NCI-H2227 treated with DMSO at 0.1 percent for 48 hours (cell line): ENCODE measurements around the gene AQP2.

Source experiments
- DNase-seq: peaks from one replicate; lab custom pipeline; 2025; lab: John Stamatoyannopoulos, UW

The AQP2 gene, protein sequence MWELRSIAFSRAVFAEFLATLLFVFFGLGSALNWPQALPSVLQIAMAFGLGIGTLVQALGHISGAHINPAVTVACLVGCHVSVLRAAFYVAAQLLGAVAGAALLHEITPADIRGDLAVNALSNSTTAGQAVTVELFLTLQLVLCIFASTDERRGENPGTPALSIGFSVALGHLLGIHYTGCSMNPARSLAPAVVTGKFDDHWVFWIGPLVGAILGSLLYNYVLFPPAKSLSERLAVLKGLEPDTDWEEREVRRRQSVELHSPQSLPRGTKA

GRCh38 chr12:49950273-49951251 is at the start of gene AQP2:
Gene AQP2, plus strand, starts transcription at chr12:49950737. Its CDS starts 94 bp downstream, at chr12:49950831.
- no peak for DNase-seq

- DNase-seq, result no peak
Measured at GRCh38 chr12:49901026-49901425, 49.5 kb upstream of the AQP2 start.

GRCh38 chr12:49901986-49902385 is 48.6 kb upstream of the AQP2 start:
- DNase-seq, result no peak

DNA sequence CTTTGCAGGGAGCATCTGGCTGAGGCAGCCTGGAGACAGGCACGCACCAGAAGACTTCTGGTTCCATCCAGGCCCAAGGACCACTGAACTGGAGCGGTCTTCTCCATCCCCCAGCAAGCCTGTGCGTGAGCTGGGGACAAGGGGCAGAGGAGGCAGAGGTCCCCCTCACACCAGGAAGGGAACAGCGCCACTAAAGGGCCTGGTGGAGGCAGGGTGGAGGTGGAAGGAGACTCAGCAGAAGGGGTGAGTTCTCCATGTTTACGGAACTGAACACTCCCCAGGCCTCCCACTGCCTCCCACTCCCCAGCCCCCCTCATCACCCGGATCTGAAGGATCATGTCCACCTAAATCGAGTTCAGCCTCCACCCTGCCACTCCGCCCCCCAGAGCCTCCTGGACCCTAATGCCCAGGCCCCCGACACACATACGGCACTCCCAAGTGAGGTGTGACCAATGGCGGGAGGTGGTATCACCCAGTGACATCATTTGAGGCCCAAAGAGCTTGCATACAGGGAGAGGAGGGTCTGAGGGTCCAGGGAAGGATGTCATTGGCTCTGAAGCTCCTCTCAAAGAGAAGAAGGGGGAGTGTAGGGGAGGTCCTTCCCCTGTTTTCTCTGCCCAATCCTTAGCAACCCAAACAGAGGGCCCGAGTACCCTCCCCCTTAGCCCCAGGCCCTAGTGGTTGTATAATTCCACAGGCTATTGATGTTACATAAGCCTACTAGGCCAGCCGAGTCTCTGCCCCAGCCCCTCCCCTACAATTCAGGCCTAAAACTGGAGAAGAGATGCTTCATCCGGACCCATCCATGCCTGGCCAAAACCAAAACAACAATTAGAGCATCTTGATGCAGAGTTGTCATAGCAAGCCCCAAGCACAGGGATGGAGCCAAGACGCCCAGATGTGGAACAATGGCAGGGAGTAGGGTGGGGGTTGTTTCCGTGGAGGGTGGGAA is 47.9 kb upstream of the AQP2 start:
- DNase-seq, result peak; percentile 84

DNA sequence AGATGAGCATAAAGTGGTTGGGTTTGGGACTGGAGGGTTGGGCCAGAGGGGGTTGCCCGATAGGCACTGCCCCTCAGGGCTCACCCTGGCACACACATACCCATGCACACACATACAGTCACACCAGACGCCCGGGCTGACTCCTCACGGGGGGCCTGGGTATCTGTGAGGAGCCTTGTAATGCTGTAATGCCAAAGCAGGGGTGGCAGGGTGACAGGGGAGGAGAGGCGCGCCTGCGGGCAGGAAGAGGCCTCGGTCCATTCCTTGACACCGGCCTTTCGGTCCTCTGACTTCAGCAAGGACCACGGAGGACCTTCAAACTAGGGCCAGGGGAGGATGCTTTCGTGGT is 47.2 kb upstream of the AQP2 start:
- DNase-seq, result no peak

DNA sequence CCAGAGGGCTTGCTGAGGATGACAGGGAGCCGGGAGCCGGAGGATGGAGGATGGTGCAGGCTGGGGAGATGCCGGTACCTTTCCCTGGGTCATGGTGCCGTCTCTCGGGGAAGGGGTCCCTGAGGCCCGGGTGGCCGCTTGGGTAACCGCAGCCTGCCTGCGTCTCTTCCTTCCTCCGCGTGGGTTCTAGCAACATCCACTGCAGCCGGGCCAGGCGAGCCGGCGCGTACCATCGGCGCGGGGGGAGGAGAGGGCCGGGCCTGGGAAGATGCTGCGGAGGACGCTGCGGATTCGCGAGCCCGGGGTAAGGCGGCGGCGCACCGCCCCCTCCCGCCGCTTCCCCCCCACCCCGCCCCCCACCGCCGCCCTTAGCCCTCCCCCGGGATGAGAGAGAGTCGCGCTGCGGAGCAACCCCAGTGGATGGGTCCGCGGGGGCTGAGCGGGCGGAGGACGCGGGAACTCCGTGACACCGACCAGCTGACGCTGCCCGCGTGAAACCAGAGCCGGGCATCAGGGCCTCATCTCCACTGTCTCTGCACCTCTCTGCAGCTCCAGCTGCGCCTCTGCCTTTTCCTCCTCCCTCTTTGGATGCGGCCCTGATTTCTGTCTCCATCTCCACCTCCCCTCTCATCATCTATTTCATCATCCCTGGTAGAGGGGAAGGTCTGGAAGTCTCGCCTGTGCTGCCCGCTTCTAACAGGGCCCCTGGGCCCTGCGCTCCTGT is 46.7 kb upstream of the AQP2 start, which contains the start of gene FAIM2:
Gene FAIM2 (minus strand): TSS at position 201 of the 724 bp plus-strand sequence. CDS start 108 bp downstream, at position 93.
- DNase-seq, result peak; percentile 84

GRCh38 chr12:49904601-49905000 is 45.9 kb upstream of the AQP2 start:
- no peak for DNase-seq

GRCh38 chr12:49905718-49906314 is 44.7 kb upstream of the AQP2 start:
- DNase-seq, result no peak

DNA sequence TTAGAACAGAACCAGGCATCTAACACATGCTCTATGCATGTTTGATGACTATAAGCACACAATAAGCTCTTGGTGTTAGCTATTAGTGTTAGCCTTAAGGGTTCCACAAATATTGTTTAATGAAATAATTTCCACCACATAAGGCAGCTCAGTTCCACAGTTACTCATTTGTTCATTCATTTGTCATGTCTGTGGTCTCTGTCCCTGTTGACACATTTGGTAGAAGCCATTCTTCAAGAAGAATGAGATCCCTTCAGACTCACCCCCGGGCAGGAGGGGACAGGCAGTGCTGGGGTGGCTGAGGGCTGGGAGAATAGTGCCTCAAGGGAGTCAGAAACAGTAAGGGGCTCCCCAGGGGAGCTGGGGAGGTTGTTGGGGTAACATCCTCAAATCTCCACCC is 43.2 kb upstream of the AQP2 start:
- no peak for DNase-seq

- DNase-seq, result no peak
Measured at GRCh38 chr12:49909356-49909755, 41.2 kb upstream of the AQP2 start.

- no peak for DNase-seq
Measured at GRCh38 chr12:49909826-49910225, 40.7 kb upstream of the AQP2 start.

GRCh38 chr12:49910331-49911212 is 40.0 kb upstream of the AQP2 start:
- DNase-seq, result no peak

DNA sequence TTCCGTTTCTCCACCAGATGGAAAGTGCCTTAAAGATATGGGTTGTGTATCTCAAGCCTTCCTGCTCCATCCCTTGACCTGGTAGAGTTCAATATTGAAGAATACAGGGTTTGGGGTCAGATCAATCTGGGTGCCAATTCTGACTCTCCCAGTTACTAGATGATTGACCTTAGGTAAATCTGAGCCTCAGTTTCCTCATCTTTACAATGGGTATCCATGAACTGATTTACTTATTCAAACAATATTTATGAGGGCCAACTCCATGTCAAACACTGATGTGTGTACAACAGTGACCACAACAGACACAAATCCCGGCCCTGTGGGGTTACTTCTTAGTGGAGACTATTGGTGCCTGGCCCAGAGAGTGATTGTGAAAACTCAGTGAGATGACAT is 39.3 kb upstream of the AQP2 start:
- DNase-seq, result no peak

- DNase-seq, result no peak
Measured at GRCh38 chr12:49912345-49913255, 37.9 kb upstream of the AQP2 start.

GRCh38 chr12:49916129-49916919 is 34.2 kb upstream of the AQP2 start:
- DNase-seq, result no peak

DNA sequence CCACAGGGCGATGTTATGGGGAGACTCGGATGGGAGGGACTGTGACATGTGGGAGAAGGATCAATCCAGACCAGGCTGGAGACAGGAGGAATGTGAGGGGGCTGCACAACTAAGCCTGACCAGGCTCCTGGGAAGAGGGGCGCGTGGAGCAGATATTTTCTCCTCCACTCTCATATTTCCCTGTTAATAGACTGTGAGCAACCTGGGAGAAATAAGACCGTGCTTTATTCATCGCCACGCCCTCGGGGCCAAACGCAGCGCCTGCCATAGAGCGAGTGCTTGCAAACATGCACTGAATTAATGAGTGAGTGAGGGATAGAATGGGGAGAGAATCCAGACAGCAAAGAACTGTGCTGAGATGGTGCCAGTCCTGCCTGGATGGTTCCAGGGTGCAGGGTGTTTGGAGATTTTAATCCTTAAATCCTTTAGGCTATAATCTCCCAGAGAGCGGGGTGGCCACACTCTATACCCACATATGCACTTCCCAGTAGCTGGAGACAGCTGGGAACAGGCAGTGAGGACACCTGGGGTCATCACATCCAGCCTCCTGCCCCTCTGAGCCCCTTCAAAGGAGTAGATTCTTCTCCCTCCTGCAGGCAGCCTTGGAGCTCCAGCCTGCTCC is 33.3 kb upstream of the AQP2 start:
- no peak for DNase-seq

- no peak for DNase-seq
Measured at GRCh38 chr12:49917788-49918173, 32.8 kb upstream of the AQP2 start.
